Testis (tissue), 2 donors: Measurements from ENCODE around the gene PRKACA.

Experiments
- CTCF ChIP-seq, 3 experiments: fragments of 450-650 bp in 2 of 3; fragments of 200-600 bp in 1 of 3; sonication (generic) in 1 of 3; IDR thresholded peaks; one replicate each; pipeline ENCODE4 v1.5.1; 2016 to 2019; ENCODE audit warnings: antibody characterized with exemption in 3 of 3, mild to moderate bottlenecking in 2 of 3, moderate library complexity in 1 of 3
- POLR2A ChIP-seq: fragments of 450-650 bp; IDR thresholded peaks from one replicate; pipeline ENCODE4 v1.6.1; 2017; ENCODE audit warnings: antibody characterized with exemption, mild to moderate bottlenecking, moderate library complexity

GRCh38 chr19:14110650-14111049 is 6.9 kb downstream of the PRKACA start:
- TF ChIP-seq CTCF (IDR thresholded peaks at IDR 0.05), result no peak
- TF ChIP-seq POLR2A, result no peak
